MM.1S (cell line): ENCODE measurements around the gene TLE1.

Experiments used
- DNase-seq: peaks from one replicate; pipeline ENCODE4 v3.0.0-alpha.2; 2015
- H2AFZ ChIP-seq: fragments of 300-600 bp; sonication (generic); 2 replicates; pipeline ENCODE4 v1.6.0; 2016; ENCODE audit warnings: antibody characterized with exemption, low read length
- H3F3A ChIP-seq: fragments of 300-600 bp; sonication (generic); 2 replicates; pipeline ENCODE4 v1.6.1; 2016; ENCODE audit warnings: mild to moderate bottlenecking, antibody characterized with exemption, low read length, moderate library complexity, mixed read lengths; ENCODE audit not compliant: insufficient read depth
- H3K27ac ChIP-seq: fragments of 300-600 bp; sonication (generic); 2 replicates; pipeline ENCODE4 v1.5.1; 2016; ENCODE audit warnings: mild to moderate bottlenecking, low read length
- H3K27me3 ChIP-seq: fragments of 300-600 bp; sonication (generic); replicated peaks from 2 replicates; pipeline ENCODE4 v1.6.0; 2016; ENCODE audit warnings: low read length; ENCODE audit not compliant: insufficient read depth
- H3K36me3 ChIP-seq: fragments of 300-600 bp; sonication (generic); replicated peaks from 2 replicates; pipeline ENCODE4 v1.6.1; 2016; ENCODE audit warnings: mild to moderate bottlenecking, low read length, mixed read lengths; ENCODE audit not compliant: insufficient read depth
- H3K4me1 ChIP-seq: fragments of 300-600 bp; sonication (generic); 2 replicates; pipeline ENCODE4 v1.6.1; 2016; ENCODE audit warnings: low read length, mixed read lengths
- H3K4me2 ChIP-seq: fragments of 300-600 bp; sonication (generic); 2 replicates; pipeline ENCODE4 v1.6.0; 2016; ENCODE audit warnings: low read depth, low read length
- H3K4me3 ChIP-seq: fragments of 300-600 bp; sonication (generic); 2 replicates; pipeline ENCODE4 v1.5.1; 2016; ENCODE audit warnings: low read length, mixed read lengths
- H3K79me2 ChIP-seq: fragments of 300-600 bp; sonication (generic); 2 replicates; pipeline ENCODE4 v1.6.1; 2016; ENCODE audit warnings: mixed run types, low read length, mixed read lengths
- H3K9ac ChIP-seq: fragments of 300-600 bp; sonication (generic); 2 replicates; pipeline ENCODE4 v1.6.1; 2016; ENCODE audit warnings: low read length, mixed read lengths
- H3K9me2 ChIP-seq: fragments of 300-600 bp; sonication (generic); replicated peaks from 2 replicates; pipeline ENCODE4 v1.6.1; 2016; ENCODE audit warnings: mild to moderate bottlenecking, low read length, mixed read lengths; ENCODE audit not compliant: insufficient read depth
- H3K9me3 ChIP-seq: fragments of 300-600 bp; sonication (generic); replicated peaks from 2 replicates; pipeline ENCODE4 v1.6.1; 2016; ENCODE audit warnings: mild to moderate bottlenecking, low read length, mixed read lengths; ENCODE audit not compliant: insufficient read depth
- H4K20me1 ChIP-seq: fragments of 300-600 bp; sonication (generic); 2 replicates; pipeline ENCODE4 v1.6.1; 2016; ENCODE audit warnings: mild to moderate bottlenecking, low read length, moderate library complexity, mixed read lengths; ENCODE audit not compliant: insufficient read depth
- EZH2 ChIP-seq: fragments of 300-600 bp; sonication (generic); optimal IDR thresholded peaks from 2 replicates; pipeline ENCODE3; 2017; ENCODE audit warnings: low read depth, mild to moderate bottlenecking, antibody characterized with exemption, low read length, mixed read lengths
- EZH2phosphoT487 ChIP-seq: fragments of 300-600 bp; sonication (generic); IDR thresholded peaks from 2 replicates; pipeline ENCODE4 v1.6.1; 2018; ENCODE audit warnings: antibody characterized with exemption, low read length
- TF ChIP-seq, protein P1 (sequence below): fragments of 300-600 bp; sonication (generic); IDR thresholded peaks from 2 replicates; pipeline ENCODE4 v1.5.1; 2016; ENCODE audit warnings: antibody characterized with exemption, low read length, mixed read lengths

The TLE1 gene

DNA sequence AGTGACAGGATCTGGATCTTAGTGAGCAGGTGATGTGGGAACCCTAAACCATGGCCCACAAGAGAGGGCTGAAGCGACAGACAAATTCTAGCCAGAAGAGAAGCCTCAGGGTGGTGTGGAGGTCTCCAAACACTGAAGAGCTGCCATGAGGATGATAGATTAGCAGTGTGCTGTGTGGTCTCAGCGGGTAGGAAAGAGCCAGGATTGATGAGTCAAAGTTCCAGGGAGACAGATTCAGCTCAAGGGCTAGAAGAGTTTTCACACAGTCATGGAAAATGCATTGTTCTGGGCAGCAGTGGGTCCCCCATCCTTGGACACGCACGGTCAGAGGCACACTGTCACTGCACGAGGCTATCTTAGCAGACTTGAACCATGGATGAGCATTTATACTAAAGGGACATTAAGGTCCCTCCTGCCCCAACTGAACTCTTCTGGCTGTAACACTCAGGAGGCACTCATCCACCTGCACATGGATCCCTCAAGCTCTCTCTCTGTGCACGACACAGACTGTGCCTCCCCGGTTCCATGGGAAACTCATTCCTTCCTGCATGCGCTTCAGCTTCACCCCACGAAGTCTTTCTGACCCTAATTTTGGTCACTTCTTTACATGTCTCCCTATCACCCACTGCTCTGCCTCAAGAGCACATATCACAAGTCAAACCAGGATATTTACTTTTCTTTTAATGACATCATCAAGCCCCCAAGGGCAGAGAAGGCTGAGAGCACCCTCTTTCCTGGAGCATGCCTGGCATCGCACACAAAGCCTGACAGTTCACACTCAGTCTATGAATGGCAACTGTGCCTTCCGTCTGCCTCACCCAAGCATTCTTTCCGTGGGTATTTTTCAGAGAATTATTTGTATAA lies 84.8 kb downstream of the TLE1 start:
- DNase-seq, result no peak
- no peak overlapping the region for H3K9ac ChIP-seq
- no peaks in the 10 kb centered on the region for H3K27me3 ChIP-seq
- no peak overlapping the region for H3K4me2 ChIP-seq
- H3K9me3 ChIP-seq, result no peaks in the 10 kb centered on the region
- H3K4me1 ChIP-seq, result no peaks in the 10 kb centered on the region
- H3K36me3 ChIP-seq, result no peaks in the 10 kb centered on the region
- no peaks in the 10 kb centered on the region for H3F3A ChIP-seq
- no peaks in the 10 kb centered on the region for H3K9me2 ChIP-seq
- no peak overlapping the region for H2AFZ ChIP-seq
- H3K79me2 ChIP-seq, result no peaks in the 10 kb centered on the region
- no peak overlapping the region for H3K4me3 ChIP-seq
- H3K27ac ChIP-seq, result no peak overlapping the region
- no peaks in the 10 kb centered on the region for H4K20me1 ChIP-seq
- no peak for TF ChIP-seq EZH2phosphoT487
- TF ChIP-seq, protein P1, sequence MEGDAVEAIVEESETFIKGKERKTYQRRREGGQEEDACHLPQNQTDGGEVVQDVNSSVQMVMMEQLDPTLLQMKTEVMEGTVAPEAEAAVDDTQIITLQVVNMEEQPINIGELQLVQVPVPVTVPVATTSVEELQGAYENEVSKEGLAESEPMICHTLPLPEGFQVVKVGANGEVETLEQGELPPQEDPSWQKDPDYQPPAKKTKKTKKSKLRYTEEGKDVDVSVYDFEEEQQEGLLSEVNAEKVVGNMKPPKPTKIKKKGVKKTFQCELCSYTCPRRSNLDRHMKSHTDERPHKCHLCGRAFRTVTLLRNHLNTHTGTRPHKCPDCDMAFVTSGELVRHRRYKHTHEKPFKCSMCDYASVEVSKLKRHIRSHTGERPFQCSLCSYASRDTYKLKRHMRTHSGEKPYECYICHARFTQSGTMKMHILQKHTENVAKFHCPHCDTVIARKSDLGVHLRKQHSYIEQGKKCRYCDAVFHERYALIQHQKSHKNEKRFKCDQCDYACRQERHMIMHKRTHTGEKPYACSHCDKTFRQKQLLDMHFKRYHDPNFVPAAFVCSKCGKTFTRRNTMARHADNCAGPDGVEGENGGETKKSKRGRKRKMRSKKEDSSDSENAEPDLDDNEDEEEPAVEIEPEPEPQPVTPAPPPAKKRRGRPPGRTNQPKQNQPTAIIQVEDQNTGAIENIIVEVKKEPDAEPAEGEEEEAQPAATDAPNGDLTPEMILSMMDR, result no peak
- no peak for TF ChIP-seq EZH2

DNA sequence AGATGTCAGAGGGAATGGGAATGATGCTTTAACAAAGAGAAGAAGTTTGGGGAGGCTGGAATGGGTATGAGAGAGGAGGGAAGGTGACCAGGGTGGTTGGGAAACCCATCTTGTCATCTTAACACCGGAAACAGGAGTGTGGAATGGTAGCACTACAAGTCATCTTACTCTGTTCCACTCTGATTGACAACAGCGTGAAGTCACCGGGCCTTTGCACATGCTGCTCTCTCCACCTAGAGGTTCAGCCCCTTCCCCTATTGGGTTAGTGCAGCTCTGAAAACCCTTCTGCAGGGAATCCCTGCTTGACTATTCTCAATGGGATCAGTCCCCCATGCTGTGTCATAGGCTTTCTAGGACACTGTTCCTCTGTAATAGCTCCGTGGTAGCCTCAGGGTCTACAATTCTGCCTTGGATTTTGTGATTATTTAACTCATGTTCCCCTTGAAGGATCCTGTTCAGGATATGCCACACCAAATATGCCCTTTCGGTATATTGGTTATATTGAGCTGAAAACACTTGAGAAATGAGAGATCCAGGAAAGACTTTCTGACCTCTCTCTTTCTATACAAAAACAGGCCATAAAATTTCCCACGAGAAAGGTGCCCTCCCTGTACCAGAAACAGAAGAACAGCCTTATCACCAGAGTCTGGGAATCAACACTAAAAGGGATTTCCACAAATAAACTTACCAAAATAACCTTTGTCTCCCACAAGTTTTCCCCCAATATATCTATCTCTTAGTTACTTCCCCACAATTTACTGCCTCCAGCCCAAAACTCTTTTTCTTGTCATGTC lies 86.3 kb downstream of the TLE1 start:
- Histone ChIP-seq H3K4me2 (no peak overlapping the region), H3K27me3 (no peaks in the 10 kb centered on the region), H4K20me1 (no peaks in the 10 kb centered on the region), H3K9me2 (no peaks in the 10 kb centered on the region), H3K27ac (no peak overlapping the region), H3F3A (no peaks in the 10 kb centered on the region), H3K36me3 (no peaks in the 10 kb centered on the region), H3K9ac (no peak overlapping the region), H3K79me2 (no peaks in the 10 kb centered on the region), H3K9me3 (no peaks in the 10 kb centered on the region), H3K4me1 (no peaks in the 10 kb centered on the region), H2AFZ (no peak overlapping the region), H3K4me3 (no peak overlapping the region)
- TF ChIP-seq EZH2phosphoT487 (no peak), EZH2 (no peak)
- TF ChIP-seq, protein P1, result no peak
- DNase-seq, result no peak

GRCh38 chr9:81601639-81602623 lies 87.4 kb downstream of the TLE1 start:
- no peaks in the 10 kb centered on the region for H3K4me1 ChIP-seq
- no peak overlapping the region for H3K4me3 ChIP-seq
- DNase-seq, result no peak
- no peak overlapping the region for H3K4me2 ChIP-seq
- H3K9ac ChIP-seq, result no peak overlapping the region
- H3K79me2 ChIP-seq, result no peaks in the 10 kb centered on the region
- H2AFZ ChIP-seq, result no peak overlapping the region
- no peaks in the 10 kb centered on the region for H3K9me2 ChIP-seq
- H3F3A ChIP-seq, result no peaks in the 10 kb centered on the region
- H3K9me3 ChIP-seq, result no peaks in the 10 kb centered on the region
- H3K27ac ChIP-seq, result no peak overlapping the region
- H3K36me3 ChIP-seq, result no peaks in the 10 kb centered on the region
- TF ChIP-seq, protein P1, result no peak
- TF ChIP-seq EZH2phosphoT487, result no peak
- TF ChIP-seq EZH2, result no peak
- H3K27me3 ChIP-seq, result no peaks in the 10 kb centered on the region
- H4K20me1 ChIP-seq, result no peaks in the 10 kb centered on the region
